Thyroid gland (tissue), 4 donors: ENCODE results near the gene NIPSNAP3A. TPM values are rescaled to one million over a fixed set of nuclear protein-coding genes. Genes with fewer than 3 reads are reported as not detected.

ENCODE experiments used
- DNase-seq, 2 donors: peaks; one replicate each; pipeline ENCODE4 v3.0.0-alpha.2; 2019
- H3K27ac ChIP-seq, 3 donors: fragments of 200-600 bp; sonication (generic); 1 replicate in 2 of 3; 2 replicates in 1 of 3; pipeline ENCODE4 v1.5.1; 2016 to 2019; ENCODE audit warnings: mild to moderate bottlenecking in 1 of 3, moderate library complexity in 1 of 3
- H3K27me3 ChIP-seq: fragments of 200-600 bp; sonication (generic); one replicate; pipeline ENCODE4 v1.5.1; 2019
- H3K36me3 ChIP-seq, 2 donors: fragments of 200-600 bp; sonication (generic); one replicate each; pipeline ENCODE4 v1.5.1; 2016 to 2019
- H3K4me1 ChIP-seq, 2 donors: fragments of 200-600 bp; sonication (generic); one replicate each; pipeline ENCODE4 v1.5.1; 2017 to 2019
- H3K4me3 ChIP-seq, 3 donors: fragments of 200-600 bp; sonication (generic); replicated peaks in 1 of 3; 1 replicate in 2 of 3; 2 replicates in 1 of 3; pipeline ENCODE4 v1.5.1; 2016; ENCODE audit warnings: mild to moderate bottlenecking in 1 of 3
- H3K9me3 ChIP-seq: fragments of 200-600 bp; sonication (generic); one replicate; pipeline ENCODE4 v1.5.1; 2017
- POLR2A ChIP-seq, 2 donors: fragments of 450-650 bp; IDR thresholded peaks; one replicate each; pipeline ENCODE4 v1.6.1; 2017; ENCODE audit warnings: antibody characterized with exemption in 2 of 2, mild to moderate bottlenecking in 2 of 2, moderate library complexity in 1 of 2
- WGBS, 2 donors: methylation state at CpG; one replicate each; pipeline ENCODE4 v1.1.5; 2017; 5-methylcytosine and 5-hydroxymethylcytosine counted together
- intact Hi-C: fragments of 100-400 bp; cut with DNase I; formaldehyde crosslinking; loops from one replicate; pipeline ENCODE4 v1.15.1; 2023
- total RNA-seq, 4 donors: library from RNA; depleted of rRNA; stranded (reverse); fragments of >200 nt; gene quantifications; one replicate each; pipeline ENCODE4 v1.2.3, GENCODE V29; 2016
- TF ChIP-seq, protein P1 (sequence below), 6 experiments: fragments of 200-600 bp in 3 of 6; fragments of 450-650 bp in 3 of 6; sonication (generic) in 3 of 6; IDR thresholded peaks; one replicate each; pipeline ENCODE4 v1.5.1; 2016 to 2019; ENCODE audit warnings: antibody characterized with exemption in 6 of 6, mild to moderate bottlenecking in 2 of 6, inconsistent platforms in 1 of 6, moderate library complexity in 1 of 6

Gene NIPSNAP3A
- total RNA-seq, 4 donors from 2014 or later, result 23.9 to 38.2 (median 28.8) TPM

DNA sequence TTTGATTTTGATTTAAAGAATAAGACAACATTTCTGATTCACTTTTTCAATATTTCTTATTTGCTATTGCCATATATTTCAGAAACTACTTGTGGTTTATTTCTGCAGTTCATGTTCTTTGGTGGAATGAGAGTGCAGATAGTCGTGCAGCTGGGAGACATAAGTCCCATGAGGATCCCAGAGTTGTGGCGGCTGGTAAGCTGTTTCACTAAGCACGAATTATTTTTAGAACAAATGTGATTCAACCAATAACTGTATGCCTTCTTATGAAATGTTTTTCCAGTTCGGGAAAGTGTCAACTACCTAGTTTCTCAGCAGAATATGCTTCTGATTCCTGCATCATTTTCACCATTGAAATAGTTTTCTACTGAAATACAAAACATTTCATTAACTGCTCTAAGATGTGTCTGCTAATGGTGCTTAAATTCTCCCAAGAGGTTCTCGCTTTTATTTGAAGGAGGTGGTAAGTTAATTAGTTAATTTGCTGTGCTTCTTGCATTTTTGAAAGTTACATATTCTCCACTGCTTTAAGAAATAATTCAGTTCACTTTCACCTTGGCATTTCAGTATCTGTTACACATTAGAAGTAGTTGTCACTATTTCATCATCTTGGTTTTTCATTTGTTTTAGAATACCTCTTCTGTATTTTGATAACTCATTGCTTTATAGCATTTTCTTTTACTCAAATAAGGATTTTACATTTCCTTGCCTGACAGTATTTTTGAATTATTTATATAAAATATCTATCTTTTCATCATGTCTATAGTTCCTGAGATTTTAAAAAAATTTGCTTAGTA lies 25.4 kb downstream of the NIPSNAP3A start:
- H3K36me3 ChIP-seq, result no peaks in the 10 kb centered on the region
- H3K4me1 ChIP-seq, result no peaks in the 10 kb centered on the region
- WGBS, 2 donors, result 63 to 82% methylated on average over 5 of the region's 5 CpGs
- intact Hi-C loops, result no loop called here
- H3K9me3 ChIP-seq, result no peaks in the 10 kb centered on the region
- no peak overlapping the region for H3K4me3 ChIP-seq
- H3K27ac ChIP-seq, result no peak overlapping the region
- no peak for TF ChIP-seq POLR2A (IDR thresholded peaks at IDR 0.05)
- TF ChIP-seq, protein P1, sequence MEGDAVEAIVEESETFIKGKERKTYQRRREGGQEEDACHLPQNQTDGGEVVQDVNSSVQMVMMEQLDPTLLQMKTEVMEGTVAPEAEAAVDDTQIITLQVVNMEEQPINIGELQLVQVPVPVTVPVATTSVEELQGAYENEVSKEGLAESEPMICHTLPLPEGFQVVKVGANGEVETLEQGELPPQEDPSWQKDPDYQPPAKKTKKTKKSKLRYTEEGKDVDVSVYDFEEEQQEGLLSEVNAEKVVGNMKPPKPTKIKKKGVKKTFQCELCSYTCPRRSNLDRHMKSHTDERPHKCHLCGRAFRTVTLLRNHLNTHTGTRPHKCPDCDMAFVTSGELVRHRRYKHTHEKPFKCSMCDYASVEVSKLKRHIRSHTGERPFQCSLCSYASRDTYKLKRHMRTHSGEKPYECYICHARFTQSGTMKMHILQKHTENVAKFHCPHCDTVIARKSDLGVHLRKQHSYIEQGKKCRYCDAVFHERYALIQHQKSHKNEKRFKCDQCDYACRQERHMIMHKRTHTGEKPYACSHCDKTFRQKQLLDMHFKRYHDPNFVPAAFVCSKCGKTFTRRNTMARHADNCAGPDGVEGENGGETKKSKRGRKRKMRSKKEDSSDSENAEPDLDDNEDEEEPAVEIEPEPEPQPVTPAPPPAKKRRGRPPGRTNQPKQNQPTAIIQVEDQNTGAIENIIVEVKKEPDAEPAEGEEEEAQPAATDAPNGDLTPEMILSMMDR (IDR thresholded peaks at IDR 0.05), result no peak
- no peak for DNase-seq
- no peaks in the 10 kb centered on the region for H3K27me3 ChIP-seq

DNA sequence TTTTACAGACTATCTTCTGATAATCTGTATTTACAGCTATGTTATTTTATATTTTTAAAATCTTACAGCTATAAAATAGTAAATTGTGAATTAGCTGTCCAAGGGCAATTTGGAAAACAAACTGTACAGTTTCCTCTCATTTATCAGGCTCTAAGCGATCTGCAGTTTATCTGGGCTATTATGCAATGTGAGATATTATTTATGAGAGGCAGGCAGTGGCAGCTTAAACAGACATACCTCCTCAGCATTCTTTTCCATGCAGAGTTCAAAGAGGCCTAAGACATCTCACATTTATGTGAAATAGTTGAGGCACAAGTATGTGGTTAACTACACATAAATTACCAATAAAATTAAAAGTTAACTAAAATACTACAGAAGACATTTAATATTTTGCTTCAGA lies 26.6 kb downstream of the NIPSNAP3A start:
- no peaks in the 10 kb centered on the region for H3K4me1 ChIP-seq
- H3K4me3 ChIP-seq, result no peak overlapping the region
- no peak for DNase-seq
- no peak overlapping the region for H3K27ac ChIP-seq
- intact Hi-C loops, result no loop called here
- no peaks in the 10 kb centered on the region for H3K27me3 ChIP-seq
- no peaks in the 10 kb centered on the region for H3K36me3 ChIP-seq
- H3K9me3 ChIP-seq, result no peaks in the 10 kb centered on the region
- 75 to 91% methylated on average over 1 of the region's 1 CpG for WGBS, 2 donors
- no peak for TF ChIP-seq POLR2A (IDR thresholded peaks at IDR 0.05)
- TF ChIP-seq, protein P1 (IDR thresholded peaks at IDR 0.05), result no peak

DNA sequence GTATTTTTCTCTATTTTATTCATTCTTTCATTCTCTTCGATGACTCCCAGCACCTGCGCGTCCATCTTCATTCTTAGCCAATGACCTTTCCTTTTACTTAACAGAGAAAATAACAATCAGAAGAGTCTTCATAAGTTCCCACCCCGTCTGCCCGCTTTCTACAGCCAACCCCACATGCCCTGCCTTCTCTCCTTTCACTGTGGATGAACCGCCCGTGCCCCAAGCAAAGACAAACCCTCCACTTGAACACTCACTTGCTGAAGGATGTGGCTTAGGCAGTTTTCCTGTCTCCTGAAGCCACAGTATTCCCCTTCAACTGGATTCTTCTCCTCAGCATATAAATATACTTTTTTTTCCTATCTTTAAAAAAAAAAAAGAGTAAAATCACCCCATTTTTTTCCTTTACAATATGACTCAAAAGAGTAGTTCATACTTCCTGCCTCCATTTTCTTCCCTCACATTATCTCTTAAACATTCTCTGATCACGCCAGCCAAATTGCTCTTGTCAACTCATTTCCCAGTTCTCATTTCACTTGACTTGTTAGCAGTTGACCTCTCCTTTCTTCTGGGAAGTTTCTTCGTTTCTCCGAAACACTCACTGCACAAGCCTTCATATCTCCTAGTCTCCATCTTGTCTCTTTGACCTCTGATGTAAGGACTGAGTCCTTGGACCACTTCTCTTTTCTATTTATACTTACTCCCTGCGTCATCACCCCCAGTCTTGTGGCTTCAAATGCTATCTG lies 27.5 kb downstream of the NIPSNAP3A start:
- no peak for TF ChIP-seq POLR2A (IDR thresholded peaks at IDR 0.05)
- TF ChIP-seq, protein P1 (IDR thresholded peaks at IDR 0.05), result no peak
- DNase-seq, result no peak
- no peaks in the 10 kb centered on the region for H3K27me3 ChIP-seq
- no peak overlapping the region for H3K4me3 ChIP-seq
- WGBS, 2 donors, result 91 to 93% methylated on average over 11 of the region's 11 CpGs
- no peaks in the 10 kb centered on the region for H3K4me1 ChIP-seq
- H3K27ac ChIP-seq, result no peak overlapping the region
- H3K9me3 ChIP-seq, result no peaks in the 10 kb centered on the region
- no peaks in the 10 kb centered on the region for H3K36me3 ChIP-seq
- intact Hi-C loops, result no loop called here

DNA sequence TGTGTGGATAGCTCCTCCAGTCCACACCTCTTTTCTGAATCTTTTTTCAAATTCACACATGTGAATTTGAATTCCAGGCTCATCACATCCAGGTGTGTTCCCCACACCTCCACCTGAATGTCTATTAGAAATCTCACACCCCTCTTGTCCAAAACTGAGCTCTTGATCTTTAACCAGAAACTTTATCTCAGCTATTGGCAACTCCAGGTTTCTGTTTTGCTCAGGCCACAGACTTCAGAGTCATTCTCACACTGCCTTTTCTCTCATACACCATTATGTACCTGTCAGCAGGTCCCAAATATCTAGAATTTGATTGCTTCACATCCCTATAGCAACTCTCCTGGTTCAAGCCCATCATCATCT lies 28.1 kb downstream of the NIPSNAP3A start:
- Histone ChIP-seq H3K4me1 (no peaks in the 10 kb centered on the region), H3K27me3 (no peaks in the 10 kb centered on the region), H3K4me3 (no peak overlapping the region), H3K36me3 (no peaks in the 10 kb centered on the region), H3K27ac (no peak overlapping the region), H3K9me3 (no peaks in the 10 kb centered on the region)
- intact Hi-C loops, result no loop called here
- TF ChIP-seq, protein P1 (IDR thresholded peaks at IDR 0.05), result no peak
- TF ChIP-seq POLR2A (IDR thresholded peaks at IDR 0.05), result no peak
- DNase-seq, result no peak

DNA sequence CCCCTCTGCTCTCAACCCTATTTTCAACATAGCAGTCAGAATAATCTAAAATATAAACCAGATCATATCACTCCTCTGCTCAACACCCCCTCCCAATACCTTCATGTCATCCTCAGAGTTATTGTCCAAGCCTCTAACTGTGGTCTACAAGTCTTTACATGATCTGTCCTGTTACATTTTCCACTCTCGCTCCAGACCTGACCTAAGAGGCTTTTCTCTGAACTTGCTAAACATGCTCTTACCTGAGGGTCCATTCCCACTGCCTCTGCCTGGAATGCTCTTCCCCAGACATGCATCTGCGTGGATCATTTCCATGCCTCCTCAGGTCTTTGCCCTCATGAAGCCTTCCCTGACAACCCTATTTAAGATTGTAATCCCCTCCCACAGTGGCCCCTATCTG lies 28.5 kb downstream of the NIPSNAP3A start:
- H3K9me3 ChIP-seq, result no peaks in the 10 kb centered on the region
- no peaks in the 10 kb centered on the region for H3K4me1 ChIP-seq
- no peak for DNase-seq
- no peak overlapping the region for H3K27ac ChIP-seq
- H3K27me3 ChIP-seq, result no peaks in the 10 kb centered on the region
- WGBS, 2 donors, result 100% methylated on average over 2 of the region's 2 CpGs
- H3K36me3 ChIP-seq, result no peaks in the 10 kb centered on the region
- no peak overlapping the region for H3K4me3 ChIP-seq
- TF ChIP-seq, protein P1 (IDR thresholded peaks at IDR 0.05), result no peak
- intact Hi-C loops, result no loop called here
